ENCODE measurements around the gene PRKAG2. TPM values are rescaled to one million over a fixed set of nuclear protein-coding genes. Genes with fewer than 3 reads are reported as not detected.

PRKAG2 gene
- total and polyA plus RNA-seq, 2 experiments from 2014 or later = 9.1 to 14.9 TPM

DNA sequence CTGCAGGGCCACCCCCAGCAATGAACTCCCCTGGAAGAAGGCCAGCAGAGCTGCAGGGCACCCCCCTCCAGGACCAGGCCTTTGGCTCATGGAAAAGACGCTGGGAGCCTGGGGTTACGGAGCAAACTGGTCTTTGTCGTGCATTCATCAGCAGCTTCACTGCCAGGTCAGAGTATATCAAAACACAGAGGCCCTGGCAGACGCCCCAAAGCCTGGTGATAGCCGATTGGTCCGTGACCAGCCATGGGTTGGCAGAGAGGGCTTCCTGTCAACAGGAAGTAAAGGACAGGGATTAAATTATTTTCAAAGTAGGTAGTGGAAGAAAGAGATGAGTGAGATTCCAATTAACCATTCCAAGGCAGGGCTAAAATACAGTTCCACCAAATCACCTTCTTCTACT is 9.0 kb downstream of the PRKAG2 start:
- TF ChIP-seq EZH2phosphoT487 (IDR thresholded peaks at IDR 0.05; ENCODE audit: unreplicated experiment) = no peak
- TF ChIP-seq NANOG (IDR thresholded peaks at IDR 0.05; ENCODE audit: borderline replicate concordance) = no peak
- TF ChIP-seq, protein P1, sequence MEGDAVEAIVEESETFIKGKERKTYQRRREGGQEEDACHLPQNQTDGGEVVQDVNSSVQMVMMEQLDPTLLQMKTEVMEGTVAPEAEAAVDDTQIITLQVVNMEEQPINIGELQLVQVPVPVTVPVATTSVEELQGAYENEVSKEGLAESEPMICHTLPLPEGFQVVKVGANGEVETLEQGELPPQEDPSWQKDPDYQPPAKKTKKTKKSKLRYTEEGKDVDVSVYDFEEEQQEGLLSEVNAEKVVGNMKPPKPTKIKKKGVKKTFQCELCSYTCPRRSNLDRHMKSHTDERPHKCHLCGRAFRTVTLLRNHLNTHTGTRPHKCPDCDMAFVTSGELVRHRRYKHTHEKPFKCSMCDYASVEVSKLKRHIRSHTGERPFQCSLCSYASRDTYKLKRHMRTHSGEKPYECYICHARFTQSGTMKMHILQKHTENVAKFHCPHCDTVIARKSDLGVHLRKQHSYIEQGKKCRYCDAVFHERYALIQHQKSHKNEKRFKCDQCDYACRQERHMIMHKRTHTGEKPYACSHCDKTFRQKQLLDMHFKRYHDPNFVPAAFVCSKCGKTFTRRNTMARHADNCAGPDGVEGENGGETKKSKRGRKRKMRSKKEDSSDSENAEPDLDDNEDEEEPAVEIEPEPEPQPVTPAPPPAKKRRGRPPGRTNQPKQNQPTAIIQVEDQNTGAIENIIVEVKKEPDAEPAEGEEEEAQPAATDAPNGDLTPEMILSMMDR (conservative IDR thresholded peaks at IDR 0.05; ENCODE audit: low read depth in 2 of 2) = no peak
- no peak for TF ChIP-seq ZNF114 (CRISPR knock-in tag; IDR thresholded peaks at IDR 0.05)
- no peak for TF ChIP-seq EZH2 (IDR thresholded peaks at IDR 0.05; ENCODE audit: low read depth, unreplicated experiment)
- no peak for TF ChIP-seq ETS1 (IDR thresholded peaks at IDR 0.05)
- no peak for TF ChIP-seq ZNF462 (CRISPR knock-in tag; IDR thresholded peaks at IDR 0.05)
- no peak for TF ChIP-seq POLR2AphosphoS5 (IDR thresholded peaks at IDR 0.05; ENCODE audit: low read depth)
- TF ChIP-seq JUNB (IDR thresholded peaks at IDR 0.05; ENCODE audit: unreplicated experiment) = no peak
- Mint-ChIP-seq H3K4me3 (no peak overlapping the region), H3K4me1 (peaks cover 20% of the 10 kb centered on the region), H3K36me3 (ENCODE audit: low read depth) (no peaks in the 10 kb centered on the region), H3K9me3 (no peaks in the 10 kb centered on the region), H3K27me3 (ENCODE audit: insufficient read depth, low read depth, poor library complexity) (peaks cover 11% of the 10 kb centered on the region), H3K27ac (no peak overlapping the region)
- no peaks in the 10 kb centered on the region for H3K79me2 ChIP-seq (replicated peaks; ENCODE audit: insufficient read depth)
- DNase-seq (ENCODE audit: low spot score) (no peak), ATAC-seq (peak; percentile 9; the same call in 1 of the 3 replicates)
- no peaks in the 10 kb centered on the region for H3K9me2 ChIP-seq (ENCODE audit: insufficient read depth)
- peaks cover 8% of the 10 kb centered on the region for H3K4me1 ChIP-seq (ENCODE audit: insufficient read depth)
- no peak overlapping the region for H3K4me2 ChIP-seq
- H3K27me3 ChIP-seq (ENCODE audit: insufficient read depth) = no peaks in the 10 kb centered on the region
- peak overlapping the region; percentile 40; the same call in 1 of the 2 replicates for H2AFZ ChIP-seq
- H3K36me3 ChIP-seq (ENCODE audit: insufficient read depth) = no peaks in the 10 kb centered on the region
- no peaks in the 10 kb centered on the region for H4K20me1 ChIP-seq (replicated peaks; ENCODE audit: insufficient read depth)
- H3K27ac ChIP-seq (ENCODE audit: low read depth) = no peak overlapping the region
- no peak overlapping the region for H3K4me3 ChIP-seq
- H3F3A ChIP-seq (replicated peaks; ENCODE audit: low read depth) = no peaks in the 10 kb centered on the region
